Measurements from ENCODE around the gene LRIT2.

Gene LRIT2

DNA sequence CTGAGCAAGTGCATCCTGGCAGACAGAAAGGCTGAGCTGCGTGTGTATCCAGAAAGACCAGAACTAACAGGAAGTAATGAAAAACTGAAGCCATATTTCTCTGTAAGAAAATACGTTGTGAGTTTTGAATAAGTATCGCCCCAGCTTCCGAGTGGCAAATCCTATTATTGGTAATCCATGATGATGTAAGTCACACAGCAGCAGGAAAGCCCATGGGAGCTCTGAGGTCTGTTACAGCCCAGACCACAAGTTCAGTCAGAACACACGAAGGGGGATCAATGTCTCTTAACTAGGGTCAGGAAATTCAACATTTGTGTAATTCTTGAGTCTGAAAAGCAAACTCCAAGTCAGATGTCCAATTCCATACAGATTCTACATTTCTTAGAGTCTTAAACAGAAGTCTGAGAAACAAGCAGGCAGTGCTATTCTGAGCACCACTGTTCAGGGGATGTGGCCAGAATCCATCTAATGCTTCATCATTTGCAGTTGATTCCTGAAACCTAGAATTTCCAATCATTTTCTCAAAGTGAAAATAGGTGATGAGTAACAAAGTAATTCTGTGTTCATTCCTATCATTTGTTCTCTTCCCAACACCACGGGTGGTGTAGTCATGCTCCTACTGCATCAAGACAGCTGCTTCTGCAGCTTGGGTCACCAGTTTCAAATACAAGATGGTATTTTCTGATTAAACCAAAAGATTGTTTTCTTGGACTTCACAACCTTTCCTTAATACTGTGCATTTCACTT is at the start of gene LRIT2:
Gene LRIT2, minus strand, starts transcription at position 118 of the 747 bp plus-strand sequence. Its CDS starts 24 bp downstream, at position 94.
- CTCF ChIA-PET, result interaction anchor here (1.1 to 3.9 kb wide), 5 partner anchors 10 to 78 kb away, joined by 3 to 14 read pairs (median 4); no protein-coding TSS in a partner anchor
- TF ChIP-seq CTCF (IDR thresholded peaks at IDR 0.05; ENCODE audit: control extremely low read depth, extremely low read depth, low read depth, missing control alignments), result no peak
- POLR2A ChIA-PET, result no interaction called here
- no peak for DNase-seq (ENCODE audit: extremely low spot score)

- ChIA-PET CTCF (interaction anchor here (12.8 kb wide), 1 partner anchor 268 kb away, joined by 326 read pairs; no protein-coding TSS in a partner anchor), POLR2A (no interaction called here)
- no peak for DNase-seq (ENCODE audit: extremely low spot score)
- TF ChIP-seq CTCF (IDR thresholded peaks at IDR 0.05; ENCODE audit: control extremely low read depth, extremely low read depth, low read depth, missing control alignments), result no peak
These were observed 45.4 kb upstream of the LRIT2 start for GRCh38 chr10:84270708-84271107.

DNA sequence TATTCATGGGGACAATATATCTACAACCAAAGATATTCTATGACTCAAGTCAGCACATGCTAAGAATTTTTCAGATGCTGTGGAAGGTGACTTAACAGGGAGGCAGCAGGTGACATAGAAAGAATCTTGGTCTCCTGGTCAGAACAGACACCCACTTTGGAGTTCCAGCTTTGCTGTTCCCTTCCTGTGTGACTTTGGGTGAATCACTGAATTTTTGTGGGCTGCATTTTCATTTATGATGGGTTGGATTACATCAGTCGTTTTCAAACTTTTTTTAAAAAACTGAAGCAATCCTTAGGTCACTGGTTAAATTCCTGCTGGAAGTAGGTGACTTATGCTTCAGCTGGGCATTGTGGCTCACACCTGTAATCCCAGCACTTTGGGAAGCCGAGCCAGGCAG is 44.4 kb upstream of the LRIT2 start:
- no peak for TF ChIP-seq CTCF (IDR thresholded peaks at IDR 0.05; ENCODE audit: control extremely low read depth, extremely low read depth, low read depth, missing control alignments)
- ChIA-PET POLR2A (no interaction called here), CTCF (interaction anchor here (1.5 to 12.8 kb wide), 3 partner anchors 23 to 269 kb away, joined by 4 to 326 read pairs (median 4); no protein-coding TSS in a partner anchor)
- no peak for DNase-seq (ENCODE audit: extremely low spot score)

GRCh38 chr10:84269162-84269561 is 43.8 kb upstream of the LRIT2 start:
- ChIA-PET POLR2A (no interaction called here), CTCF (interaction anchor here (1.5 to 12.8 kb wide), 3 partner anchors 24 to 270 kb away, joined by 4 to 326 read pairs (median 4); no protein-coding TSS in a partner anchor)
- TF ChIP-seq CTCF (IDR thresholded peaks at IDR 0.05; ENCODE audit: control extremely low read depth, extremely low read depth, low read depth, missing control alignments), result no peak
- DNase-seq (ENCODE audit: extremely low spot score), result no peak

GRCh38 chr10:84267503-84268126 is 42.3 kb upstream of the LRIT2 start:
- peak; percentile 53 for TF ChIP-seq CTCF (IDR thresholded peaks at IDR 0.05; ENCODE audit: control extremely low read depth, extremely low read depth, low read depth, missing control alignments)
- ChIA-PET POLR2A (no interaction called here), CTCF (interaction anchor here (0.7 to 12.8 kb wide), 31 partner anchors 8 to 449 kb away, joined by 3 to 326 read pairs (median 4); partner anchors contain the start of gene RGR)
- DNase-seq (ENCODE audit: extremely low spot score), result peak; percentile 50

DNA sequence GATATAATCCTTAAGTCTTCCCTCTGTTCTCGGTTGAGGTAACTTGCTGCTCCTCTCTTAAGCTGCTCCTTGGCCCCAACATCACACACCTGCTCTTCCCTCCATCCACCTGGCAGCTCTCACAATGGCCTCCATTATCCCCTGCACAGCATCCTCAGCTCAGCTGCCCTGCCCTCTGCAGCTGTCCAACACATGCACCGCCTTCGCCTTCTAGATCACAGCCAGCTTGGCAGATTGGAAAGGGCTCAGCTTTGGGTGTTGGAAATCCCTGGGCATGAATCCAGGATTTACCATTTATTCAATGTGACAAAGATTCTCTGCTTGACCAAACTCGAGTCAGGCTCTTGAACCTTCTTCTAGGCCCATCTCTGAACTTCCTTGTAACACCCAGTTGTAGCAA is 40.1 kb upstream of the LRIT2 start:
- POLR2A ChIA-PET, result no interaction called here
- TF ChIP-seq CTCF (IDR thresholded peaks at IDR 0.05; ENCODE audit: control extremely low read depth, extremely low read depth, low read depth, missing control alignments), result no peak
- CTCF ChIA-PET, result interaction anchor here (0.7 to 12.8 kb wide), 12 partner anchors 9 to 291 kb away, joined by 3 to 326 read pairs (median 6); partner anchors contain the start of gene LRIT1
- no peak for DNase-seq (ENCODE audit: extremely low spot score)
